ENCODE data around the gene AADACL4. TPM values are rescaled to one million over a fixed set of nuclear protein-coding genes. Genes with fewer than 3 reads are reported as not detected.

AADACL4 gene
- total and polyA plus RNA-seq, 10 of the 15 experiments (the other 5 are each of a cell fraction or from before 2014, with no cell fraction given) = not detected

DNA sequence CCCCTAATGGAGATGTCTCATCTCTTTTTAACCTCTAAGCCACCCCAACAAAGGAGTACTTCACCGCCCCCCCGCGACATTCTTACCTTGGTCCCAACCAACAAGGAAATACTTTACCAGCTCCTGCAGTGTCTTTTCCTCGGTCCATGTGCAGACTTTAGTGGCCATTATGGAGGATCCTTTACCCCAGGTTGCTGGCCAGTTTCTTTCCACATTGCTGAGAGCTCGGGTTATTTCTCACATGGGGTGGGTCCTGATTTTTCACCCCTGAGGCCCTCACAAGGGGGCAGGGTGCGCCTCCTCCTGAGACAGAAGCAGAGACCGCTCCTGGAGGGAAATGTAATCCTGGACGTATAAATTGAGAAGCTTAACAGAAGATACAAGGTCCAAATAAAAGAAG is 69.0 kb downstream of the AADACL4 start:
- ChIA-PET RAD21 (ENCODE audit: unreplicated experiment) (no interaction called here), CTCF (no interaction called here), SMC1A (ENCODE audit: uncharacterized antibody, unreplicated experiment) (no interaction called here), POLR2A (no interaction called here)
- no peaks in the 10 kb centered on the region for H3K27me3 ChIP-seq (replicated peaks in 1 of 2; ENCODE audit: control insufficient read depth in 2 of 2, insufficient read depth in 2 of 2, low read length in 1 of 2)
- no peaks in the 10 kb centered on the region for H3K36me3 ChIP-seq (ENCODE audit: control insufficient read depth in 2 of 2, insufficient read depth in 2 of 2, low read length in 1 of 2)
- WGBS (ENCODE audit: insufficient coverage, insufficient replicate concordance, low lambda C conversion rate, missing lambda C conversion rate) = 22% methylated on average over 8 of the region's 8 CpGs
- H4K20me1 ChIP-seq (ENCODE audit: control insufficient read depth, insufficient read depth) = no peaks in the 10 kb centered on the region
- in situ Hi-C loops (cut with MboI) (no loop called here), intact Hi-C loops (cut with micrococcal nuclease; ENCODE audit: unreplicated experiment) (no loop called here)
- DNase-seq (ENCODE audit: low read depth, low spot score) (no peak), FAIRE-seq (no peak), ATAC-seq (no peak)
- H3K4me2 ChIP-seq (ENCODE audit: control insufficient read depth, insufficient read depth) = no peak overlapping the region
- no peaks in the 10 kb centered on the region for H3K79me2 ChIP-seq (ENCODE audit: control insufficient read depth, insufficient read depth, low read length)
- no TSS peak for BruUV-seq (replicated peaks)
- H3K4me3 ChIP-seq = no peak overlapping the region
- no peaks in the 10 kb centered on the region for H3K4me1 ChIP-seq (ENCODE audit: control insufficient read depth, insufficient read depth, low read length)
- H3K9me3 ChIP-seq (replicated peaks; ENCODE audit: control insufficient read depth, insufficient read depth, low read length) = no peaks in the 10 kb centered on the region
- H3K27ac ChIP-seq (ENCODE audit: control insufficient read depth, insufficient read depth) = no peak overlapping the region
- no peak overlapping the region for H2AFZ ChIP-seq (ENCODE audit: control insufficient read depth, low read depth, low read length)
- H3K9ac ChIP-seq (ENCODE audit: control insufficient read depth, insufficient read depth, low read length) = no peak overlapping the region
- TF ChIP-seq NRF1 (conservative IDR thresholded peaks at IDR 0.05; ENCODE audit: low read depth, low read length) (no peak), TBL1XR1 (IDR thresholded peaks at IDR 0.05; ENCODE audit: low read depth, low read length) (no peak), HCFC1 (IDR thresholded peaks at IDR 0.05; ENCODE audit: low read length) (no peak), CBX3 (IDR thresholded peaks at IDR 0.05; ENCODE audit: borderline replicate concordance, low read depth) (no peak), ZNF207 (IDR thresholded peaks at IDR 0.05; ENCODE audit: borderline replicate concordance) (no peak), TCF7 (IDR thresholded peaks at IDR 0.05; ENCODE audit: borderline replicate concordance) (no peak), TCF12 (IDR thresholded peaks at IDR 0.05; ENCODE audit: low read depth, low read length) (no peak), CHD4 (IDR thresholded peaks at IDR 0.05) (no peak)
- TF ChIP-seq, protein P1, sequence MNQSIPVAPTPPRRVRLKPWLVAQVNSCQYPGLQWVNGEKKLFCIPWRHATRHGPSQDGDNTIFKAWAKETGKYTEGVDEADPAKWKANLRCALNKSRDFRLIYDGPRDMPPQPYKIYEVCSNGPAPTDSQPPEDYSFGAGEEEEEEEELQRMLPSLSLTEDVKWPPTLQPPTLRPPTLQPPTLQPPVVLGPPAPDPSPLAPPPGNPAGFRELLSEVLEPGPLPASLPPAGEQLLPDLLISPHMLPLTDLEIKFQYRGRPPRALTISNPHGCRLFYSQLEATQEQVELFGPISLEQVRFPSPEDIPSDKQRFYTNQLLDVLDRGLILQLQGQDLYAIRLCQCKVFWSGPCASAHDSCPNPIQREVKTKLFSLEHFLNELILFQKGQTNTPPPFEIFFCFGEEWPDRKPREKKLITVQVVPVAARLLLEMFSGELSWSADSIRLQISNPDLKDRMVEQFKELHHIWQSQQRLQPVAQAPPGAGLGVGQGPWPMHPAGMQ (IDR thresholded peaks at IDR 0.05; ENCODE audit: borderline replicate concordance) = no peak
- TF ChIP-seq, protein P2, sequence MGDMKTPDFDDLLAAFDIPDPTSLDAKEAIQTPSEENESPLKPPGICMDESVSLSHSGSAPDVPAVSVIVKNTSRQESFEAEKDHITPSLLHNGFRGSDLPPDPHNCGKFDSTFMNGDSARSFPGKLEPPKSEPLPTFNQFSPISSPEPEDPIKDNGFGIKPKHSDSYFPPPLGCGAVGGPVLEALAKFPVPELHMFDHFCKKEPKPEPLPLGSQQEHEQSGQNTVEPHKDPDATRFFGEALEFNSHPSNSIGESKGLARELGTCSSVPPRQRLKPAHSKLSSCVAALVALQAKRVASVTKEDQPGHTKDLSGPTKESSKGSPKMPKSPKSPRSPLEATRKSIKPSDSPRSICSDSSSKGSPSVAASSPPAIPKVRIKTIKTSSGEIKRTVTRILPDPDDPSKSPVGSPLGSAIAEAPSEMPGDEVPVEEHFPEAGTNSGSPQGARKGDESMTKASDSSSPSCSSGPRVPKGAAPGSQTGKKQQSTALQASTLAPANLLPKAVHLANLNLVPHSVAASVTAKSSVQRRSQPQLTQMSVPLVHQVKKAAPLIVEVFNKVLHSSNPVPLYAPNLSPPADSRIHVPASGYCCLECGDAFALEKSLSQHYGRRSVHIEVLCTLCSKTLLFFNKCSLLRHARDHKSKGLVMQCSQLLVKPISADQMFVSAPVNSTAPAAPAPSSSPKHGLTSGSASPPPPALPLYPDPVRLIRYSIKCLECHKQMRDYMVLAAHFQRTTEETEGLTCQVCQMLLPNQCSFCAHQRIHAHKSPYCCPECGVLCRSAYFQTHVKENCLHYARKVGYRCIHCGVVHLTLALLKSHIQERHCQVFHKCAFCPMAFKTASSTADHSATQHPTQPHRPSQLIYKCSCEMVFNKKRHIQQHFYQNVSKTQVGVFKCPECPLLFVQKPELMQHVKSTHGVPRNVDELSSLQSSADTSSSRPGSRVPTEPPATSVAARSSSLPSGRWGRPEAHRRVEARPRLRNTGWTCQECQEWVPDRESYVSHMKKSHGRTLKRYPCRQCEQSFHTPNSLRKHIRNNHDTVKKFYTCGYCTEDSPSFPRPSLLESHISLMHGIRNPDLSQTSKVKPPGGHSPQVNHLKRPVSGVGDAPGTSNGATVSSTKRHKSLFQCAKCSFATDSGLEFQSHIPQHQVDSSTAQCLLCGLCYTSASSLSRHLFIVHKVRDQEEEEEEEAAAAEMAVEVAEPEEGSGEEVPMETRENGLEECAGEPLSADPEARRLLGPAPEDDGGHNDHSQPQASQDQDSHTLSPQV (IDR thresholded peaks at IDR 0.05) = no peak
- TF ChIP-seq, protein P3, sequence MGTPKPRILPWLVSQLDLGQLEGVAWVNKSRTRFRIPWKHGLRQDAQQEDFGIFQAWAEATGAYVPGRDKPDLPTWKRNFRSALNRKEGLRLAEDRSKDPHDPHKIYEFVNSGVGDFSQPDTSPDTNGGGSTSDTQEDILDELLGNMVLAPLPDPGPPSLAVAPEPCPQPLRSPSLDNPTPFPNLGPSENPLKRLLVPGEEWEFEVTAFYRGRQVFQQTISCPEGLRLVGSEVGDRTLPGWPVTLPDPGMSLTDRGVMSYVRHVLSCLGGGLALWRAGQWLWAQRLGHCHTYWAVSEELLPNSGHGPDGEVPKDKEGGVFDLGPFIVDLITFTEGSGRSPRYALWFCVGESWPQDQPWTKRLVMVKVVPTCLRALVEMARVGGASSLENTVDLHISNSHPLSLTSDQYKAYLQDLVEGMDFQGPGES (IDR thresholded peaks at IDR 0.05) = no peak
- TF ChIP-seq, protein P4, sequence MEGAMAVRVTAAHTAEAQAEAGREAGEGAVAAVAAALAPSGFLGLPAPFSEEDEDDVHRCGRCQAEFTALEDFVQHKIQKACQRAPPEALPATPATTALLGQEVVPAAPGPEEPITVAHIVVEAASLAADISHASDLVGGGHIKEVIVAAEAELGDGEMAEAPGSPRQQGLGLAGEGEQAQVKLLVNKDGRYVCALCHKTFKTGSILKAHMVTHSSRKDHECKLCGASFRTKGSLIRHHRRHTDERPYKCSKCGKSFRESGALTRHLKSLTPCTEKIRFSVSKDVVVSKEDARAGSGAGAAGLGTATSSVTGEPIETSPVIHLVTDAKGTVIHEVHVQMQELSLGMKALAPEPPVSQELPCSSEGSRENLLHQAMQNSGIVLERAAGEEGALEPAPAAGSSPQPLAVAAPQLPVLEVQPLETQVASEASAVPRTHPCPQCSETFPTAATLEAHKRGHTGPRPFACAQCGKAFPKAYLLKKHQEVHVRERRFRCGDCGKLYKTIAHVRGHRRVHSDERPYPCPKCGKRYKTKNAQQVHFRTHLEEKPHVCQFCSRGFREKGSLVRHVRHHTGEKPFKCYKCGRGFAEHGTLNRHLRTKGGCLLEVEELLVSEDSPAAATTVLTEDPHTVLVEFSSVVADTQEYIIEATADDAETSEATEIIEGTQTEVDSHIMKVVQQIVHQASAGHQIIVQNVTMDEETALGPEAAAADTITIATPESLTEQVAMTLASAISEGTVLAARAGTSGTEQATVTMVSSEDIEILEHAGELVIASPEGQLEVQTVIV (IDR thresholded peaks at IDR 0.05; ENCODE audit: borderline replicate concordance, partially characterized antibody) = no peak

Measured in GM12878 (cell line).